GM21528 (cell line): ENCODE measurements around the gene ASGR1.
"Not testable (repeated sequence)": the region's sequence is repeated elsewhere in the genome, so short reads cannot be mapped to it uniquely, and the experiment has no call there.

Experiments
- ATAC-seq: cut with Tn5 transposase; IDR thresholded peaks from one replicate; pipeline ENCODE4 v1.9.1; 2021; ENCODE audit warnings: mild to moderate bottlenecking, moderate library complexity; ENCODE audit not compliant: unreplicated experiment, low FRiP score

Gene ASGR1

GRCh38 chr17:7169565-7169908, 9.6 kb downstream of the ASGR1 start:
- not testable (repeated sequence) for ATAC-seq

DNA sequence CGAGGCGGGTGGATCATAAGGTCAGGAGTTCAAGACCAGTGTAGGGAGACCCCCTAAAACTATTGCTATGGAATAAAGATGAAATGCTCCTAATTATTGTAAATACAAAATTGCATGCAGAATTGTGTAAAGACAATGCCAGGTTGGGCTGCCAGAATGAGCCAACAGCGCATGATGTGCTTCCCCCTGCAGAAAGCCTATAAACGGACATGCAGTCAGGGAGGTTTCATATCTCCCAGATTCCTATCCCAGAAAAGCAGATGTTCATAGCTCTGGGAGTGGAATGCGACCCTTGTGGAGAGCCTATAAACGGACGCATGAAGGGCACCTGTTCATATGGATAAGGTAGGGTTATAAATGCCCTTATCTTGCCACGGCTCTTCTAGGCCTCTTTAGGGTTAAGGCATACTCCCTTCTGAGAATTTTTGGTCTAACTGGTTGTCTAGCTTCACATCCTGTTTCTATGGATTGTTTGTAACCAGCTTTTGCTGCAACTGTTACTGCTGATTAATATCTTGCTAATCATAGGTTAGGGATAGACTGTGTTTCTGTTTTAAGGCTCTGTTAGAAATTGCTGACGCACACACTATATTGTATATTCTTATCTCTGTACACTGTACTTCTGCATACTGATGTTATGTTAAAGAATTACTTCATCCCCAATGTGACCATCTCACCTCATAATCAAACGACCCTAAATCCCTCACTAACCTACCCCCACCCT, 10.2 kb downstream of the ASGR1 start:
- ATAC-seq = not testable (repeated sequence)

GRCh38 chr17:7167832-7168231, 11.3 kb downstream of the ASGR1 start:
- ATAC-seq = no peak

- ATAC-seq = no peak
Measured at GRCh38 chr17:7166873-7167272, 12.3 kb downstream of the ASGR1 start.

DNA sequence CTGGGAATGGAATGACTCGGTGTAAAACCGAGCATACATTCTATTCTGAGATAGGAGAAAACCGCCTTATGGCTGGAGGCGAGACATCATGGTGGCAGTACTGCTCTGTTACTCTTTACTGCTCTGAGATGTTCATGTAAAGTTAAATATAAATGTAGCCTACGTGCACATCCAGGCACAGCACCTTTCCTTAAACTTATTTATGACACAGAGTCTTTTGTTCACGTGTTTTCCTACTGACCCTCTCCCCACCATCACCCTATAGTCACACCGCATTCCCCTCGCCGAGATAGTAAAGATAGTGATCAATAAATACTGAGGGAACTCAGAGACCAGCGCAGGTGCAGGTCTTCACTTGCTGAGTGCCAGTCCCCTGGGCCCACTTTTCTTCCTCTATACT, 19.6 kb downstream of the ASGR1 start:
- not testable (repeated sequence) for ATAC-seq

DNA sequence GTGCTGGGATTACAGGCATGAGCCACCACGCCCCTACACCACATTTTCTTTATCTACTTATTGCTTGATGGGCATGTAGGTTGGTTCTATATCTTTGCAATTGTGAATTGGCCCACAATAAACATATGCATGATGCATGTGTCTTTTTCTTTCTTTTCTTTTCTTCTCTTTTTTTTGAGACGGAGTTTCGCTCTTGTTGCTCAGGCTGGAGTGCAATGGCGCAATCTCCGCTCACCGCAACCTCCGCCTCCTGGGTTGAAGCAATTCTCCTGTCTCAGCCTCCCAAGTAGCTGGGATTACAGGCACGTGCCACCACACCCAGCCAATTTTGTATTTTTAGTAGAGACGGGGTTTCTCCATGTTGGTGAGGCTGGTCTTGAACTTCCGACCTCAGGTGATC, 20.7 kb downstream of the ASGR1 start:
- ATAC-seq = not testable (repeated sequence)

DNA sequence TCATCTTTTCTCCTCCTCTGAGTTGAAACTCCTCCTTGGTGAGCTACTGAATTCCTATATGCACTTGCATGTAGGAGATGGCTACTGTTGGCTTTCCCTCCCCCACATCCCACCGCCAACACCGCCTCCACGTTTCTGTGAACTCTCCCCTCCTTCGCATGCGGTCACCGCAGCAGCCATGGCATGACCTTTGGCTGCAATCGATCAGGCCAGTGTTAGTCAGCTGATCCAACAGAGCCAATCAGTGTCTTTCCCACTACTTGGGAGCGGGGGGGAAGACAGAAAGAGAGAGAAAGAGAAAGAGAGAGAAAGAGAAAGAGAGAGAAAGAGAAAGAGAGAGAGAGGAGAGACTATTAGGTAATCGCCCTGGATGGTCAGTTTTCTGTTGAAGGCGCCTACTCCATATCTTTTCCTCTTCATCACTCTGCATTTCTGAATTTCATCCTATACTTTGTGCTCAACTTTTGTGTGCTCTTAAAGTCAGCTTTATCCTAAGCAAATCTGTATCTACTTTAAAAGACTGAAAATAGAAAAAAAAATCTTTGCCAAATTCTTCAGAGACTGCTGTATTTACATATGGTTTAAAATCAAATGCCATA, 22.7 kb downstream of the ASGR1 start:
- no peak for ATAC-seq

DNA sequence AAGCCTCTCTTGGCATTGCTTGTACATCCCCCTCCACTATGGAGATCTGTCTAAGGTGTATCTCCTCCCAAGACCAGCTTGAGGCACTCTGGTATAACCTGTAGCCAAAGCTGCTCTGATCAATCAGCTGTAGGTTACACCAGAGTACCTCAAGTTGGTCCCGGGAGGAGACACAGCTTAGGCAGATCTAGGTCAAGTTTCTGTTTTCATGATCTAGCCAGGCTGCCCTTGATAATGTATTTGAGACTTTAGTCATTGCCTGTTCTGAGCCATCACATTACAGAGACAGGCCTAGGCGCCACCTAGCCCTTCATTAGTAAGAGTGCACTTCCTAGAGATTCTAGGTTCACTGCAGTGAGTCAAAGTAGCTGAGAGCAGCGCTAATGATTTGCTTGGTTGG, 31.4 kb downstream of the ASGR1 start:
- no peak for ATAC-seq

- no peak for ATAC-seq
Measured at GRCh38 chr17:7146115-7146514, 33.1 kb downstream of the ASGR1 start.

GRCh38 chr17:7144213-7144612, 35.0 kb downstream of the ASGR1 start:
- ATAC-seq = no peak

GRCh38 chr17:7141824-7142223, 37.3 kb downstream of the ASGR1 start:
- ATAC-seq = no peak

- no peak for ATAC-seq
Measured at GRCh38 chr17:7139400-7139799, 39.8 kb downstream of the ASGR1 start.

- ATAC-seq = no peak
Measured at GRCh38 chr17:7138800-7139381, 40.3 kb downstream of the ASGR1 start.

GRCh38 chr17:7137171-7137943, 41.8 kb downstream of the ASGR1 start:
- ATAC-seq = no peak

GRCh38 chr17:7136266-7136877, 42.8 kb downstream of the ASGR1 start:
- ATAC-seq = no peak

DNA sequence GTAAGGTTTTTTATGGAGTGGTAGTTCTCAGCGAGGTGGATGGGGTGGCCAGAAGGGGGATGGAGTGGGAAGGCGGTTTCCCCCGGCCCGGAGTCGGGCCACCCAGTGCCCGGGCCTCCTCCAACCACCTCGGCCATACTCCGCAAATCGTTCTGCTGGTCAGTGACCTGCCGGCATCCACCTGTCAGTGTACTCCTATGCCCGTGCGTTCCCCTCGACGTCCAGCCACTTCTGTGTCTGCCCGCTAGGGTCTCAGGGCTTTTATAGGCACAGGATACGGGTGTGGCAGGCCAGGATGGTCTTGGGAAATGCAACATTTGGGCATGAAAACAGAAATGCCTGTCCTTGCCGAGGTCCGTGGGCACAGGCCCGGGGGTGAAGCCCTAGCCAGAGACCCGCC, 45.3 kb downstream of the ASGR1 start:
- no peak for ATAC-seq

- no peak for ATAC-seq
Measured at GRCh38 chr17:7133424-7133823, 45.7 kb downstream of the ASGR1 start.

DNA sequence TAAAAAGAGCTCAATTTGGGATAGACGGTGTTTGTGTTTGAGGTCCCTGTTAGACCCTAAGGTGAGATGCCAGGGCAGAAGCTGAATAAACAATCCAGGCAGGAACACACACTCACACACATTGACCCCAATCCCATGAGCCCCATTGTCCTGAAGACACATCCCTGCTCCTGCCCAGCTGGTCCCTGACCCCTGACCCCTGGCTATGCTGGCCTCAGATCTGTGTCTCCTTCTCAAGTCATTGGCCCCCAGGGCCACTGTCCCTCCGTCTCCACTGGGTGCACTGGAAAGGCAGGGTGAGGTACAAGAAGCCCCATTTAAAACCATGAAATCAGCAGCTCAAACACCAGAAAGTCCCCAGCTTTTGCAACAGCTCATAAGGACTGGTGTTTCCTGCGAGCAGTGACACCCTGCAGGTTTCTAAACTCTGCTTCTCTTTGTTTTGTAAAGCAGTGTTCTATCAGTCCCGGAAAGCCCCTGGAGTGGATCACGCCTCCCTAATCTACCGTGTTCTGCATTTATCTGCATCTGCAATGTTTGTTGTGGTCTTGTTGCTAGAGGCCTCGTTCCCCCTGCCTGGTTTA, 46.6 kb downstream of the ASGR1 start:
- no peak for ATAC-seq

- no peak for ATAC-seq
Measured at GRCh38 chr17:7131423-7131791, 47.8 kb downstream of the ASGR1 start.

DNA sequence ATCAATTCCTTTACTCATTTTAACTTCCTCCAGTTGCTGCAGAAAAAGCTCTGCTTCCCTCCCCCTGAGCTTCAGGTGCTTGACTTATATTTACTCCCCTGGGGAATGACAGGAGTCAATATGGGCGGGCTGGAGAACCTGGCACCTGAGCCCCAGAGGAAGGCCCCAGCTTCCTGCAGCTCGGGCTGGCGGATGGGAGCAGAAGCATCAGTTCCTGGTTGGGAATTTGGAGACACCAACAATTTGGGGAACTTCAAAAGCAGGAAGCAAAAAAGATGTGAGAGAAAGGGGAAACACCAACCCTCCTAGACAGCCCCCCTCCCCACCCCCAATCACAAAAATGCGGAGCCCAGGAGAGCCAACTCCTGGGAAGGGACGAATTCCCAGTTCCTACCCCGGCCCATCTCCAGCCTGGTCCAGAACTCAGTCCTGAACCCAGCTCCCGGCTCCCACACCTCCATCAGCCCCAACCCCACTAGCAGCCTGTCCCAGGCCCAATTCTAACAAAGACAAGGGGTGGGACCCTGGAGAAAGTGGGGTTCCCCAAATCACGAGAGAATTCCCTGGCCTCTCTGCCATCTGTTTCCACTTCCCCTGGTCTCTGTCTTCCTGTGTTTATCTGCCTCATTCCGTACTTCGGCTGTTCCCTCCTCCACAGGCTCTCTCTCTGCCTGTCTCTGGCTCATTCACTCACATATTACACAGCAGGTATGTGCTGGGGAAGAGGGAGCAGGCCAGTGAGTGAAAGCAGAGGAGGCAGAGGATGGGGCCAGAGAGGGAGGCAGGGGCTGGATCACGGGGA, 48.3 kb downstream of the ASGR1 start:
- ATAC-seq = no peak
